ENCODE results near the gene RIMBP2.

Gene RIMBP2

GRCh38 chr12:130680451-130680990 lies 35.6 kb downstream of the RIMBP2 start:
- DNase-seq (ENCODE audit: low read depth in 2 of 2): no peak

- DNase-seq (ENCODE audit: low read depth in 2 of 2): no peak
Observed at GRCh38 chr12:130677957-130678558, 38.0 kb downstream of the RIMBP2 start.

- DNase-seq (ENCODE audit: low read depth in 2 of 2): no peak
Observed at GRCh38 chr12:130675791-130676190, 40.3 kb downstream of the RIMBP2 start.

GRCh38 chr12:130675121-130675520 lies 41.0 kb downstream of the RIMBP2 start:
- DNase-seq (ENCODE audit: low read depth in 2 of 2): no peak

- DNase-seq (ENCODE audit: low read depth in 2 of 2): no peak
Observed at GRCh38 chr12:130674676-130675075, 41.4 kb downstream of the RIMBP2 start.

GRCh38 chr12:130673036-130673705 lies 42.9 kb downstream of the RIMBP2 start:
- DNase-seq (ENCODE audit: low read depth in 2 of 2): no peak

GRCh38 chr12:130672089-130672820 lies 43.8 kb downstream of the RIMBP2 start:
- no peak for DNase-seq (ENCODE audit: low read depth in 2 of 2)

- DNase-seq (ENCODE audit: low read depth in 2 of 2): no peak
Observed at GRCh38 chr12:130671556-130671955, 44.5 kb downstream of the RIMBP2 start.

GRCh38 chr12:130669797-130670196 lies 46.3 kb downstream of the RIMBP2 start:
- no peak for DNase-seq (ENCODE audit: low read depth in 2 of 2)

GRCh38 chr12:130669205-130669557 lies 46.9 kb downstream of the RIMBP2 start:
- no peak for DNase-seq (ENCODE audit: low read depth in 2 of 2)

GRCh38 chr12:130668286-130669204 lies 47.6 kb downstream of the RIMBP2 start:
- DNase-seq (ENCODE audit: low read depth in 2 of 2): no peak

GRCh38 chr12:130667421-130667960 lies 48.6 kb downstream of the RIMBP2 start:
- DNase-seq (ENCODE audit: low read depth in 2 of 2): no peak

GRCh38 chr12:130666645-130667044 lies 49.5 kb downstream of the RIMBP2 start:
- no peak for DNase-seq (ENCODE audit: low read depth in 2 of 2)

GRCh38 chr12:130665753-130666152 lies 50.3 kb downstream of the RIMBP2 start:
- no peak for DNase-seq (ENCODE audit: low read depth in 2 of 2)

- DNase-seq (ENCODE audit: low read depth in 2 of 2): no peak
Observed at GRCh38 chr12:130664772-130665171, 51.3 kb downstream of the RIMBP2 start.

GRCh38 chr12:130664252-130664651 lies 51.8 kb downstream of the RIMBP2 start:
- DNase-seq (ENCODE audit: low read depth in 2 of 2): no peak

- no peak for DNase-seq (ENCODE audit: low read depth in 2 of 2)
Observed at GRCh38 chr12:130663514-130663913, 52.6 kb downstream of the RIMBP2 start.

- no peak for DNase-seq (ENCODE audit: low read depth in 2 of 2)
Observed at GRCh38 chr12:130661486-130662255, 54.4 kb downstream of the RIMBP2 start.

- no peak for DNase-seq (ENCODE audit: low read depth in 2 of 2)
Observed at GRCh38 chr12:130661059-130661458, 55.0 kb downstream of the RIMBP2 start.

GRCh38 chr12:130658145-130658911 lies 57.8 kb downstream of the RIMBP2 start:
- no peak for DNase-seq (ENCODE audit: low read depth in 2 of 2)
